Karpas-422 (cell line): ENCODE results near the gene IL17D. TPM values are rescaled to one million over a fixed set of nuclear protein-coding genes. Genes with fewer than 3 reads are reported as not detected.

ENCODE experiments used
- DNase-seq: peaks from one replicate; pipeline ENCODE4 v3.0.0-alpha.2; 2015
- H2AFZ ChIP-seq: fragments of 200-600 bp; sonication (generic); 2 replicates; pipeline ENCODE4 v1.6.1; 2014; ENCODE audit warnings: antibody characterized with exemption, low read length, mixed read lengths
- H3K27ac ChIP-seq: fragments of 200-600 bp; sonication (generic); 2 replicates; pipeline ENCODE4 v1.5.1; 2014; ENCODE audit warnings: mild to moderate bottlenecking, low read length, moderate library complexity
- H3K27me3 ChIP-seq: fragments of 200-600 bp; sonication (generic); 2 replicates; pipeline ENCODE4 v1.6.1; 2014; ENCODE audit warnings: low read length, mixed read lengths
- H3K36me3 ChIP-seq: fragments of 200-600 bp; sonication (generic); 2 replicates; pipeline ENCODE4 v1.6.1; 2014; ENCODE audit warnings: low read length, mixed read lengths; ENCODE audit not compliant: insufficient read depth
- H3K4me1 ChIP-seq: fragments of 200-600 bp; sonication (generic); 2 replicates; pipeline ENCODE4 v1.6.1; 2014; ENCODE audit warnings: mild to moderate bottlenecking, low read length, mixed read lengths
- H3K4me2 ChIP-seq: fragments of 200-600 bp; sonication (generic); 2 replicates; pipeline ENCODE4 v1.6.1; 2014; ENCODE audit warnings: low read length, low read depth, mild to moderate bottlenecking; ENCODE audit not compliant: poor library complexity, severe bottlenecking
- H3K4me3 ChIP-seq: fragments of 200-600 bp; sonication (generic); 2 replicates; pipeline ENCODE4 v1.5.1; 2014; ENCODE audit warnings: mild to moderate bottlenecking, antibody characterized with exemption, low read length, mixed read lengths
- H3K79me2 ChIP-seq: fragments of 200-600 bp; sonication (generic); 2 replicates; pipeline ENCODE4 v1.6.1; 2014; ENCODE audit warnings: mild to moderate bottlenecking, low read length, mixed read lengths
- H3K9ac ChIP-seq: fragments of 200-600 bp; sonication (generic); 2 replicates; pipeline ENCODE4 v1.6.0; 2014; ENCODE audit warnings: low read length
- H3K9me2 ChIP-seq: fragments of 200-600 bp; sonication (generic), shearing (Covaris generic); replicated peaks from 2 replicates; pipeline ENCODE4 v1.6.0; 2014; ENCODE audit warnings: mild to moderate bottlenecking, low read length, moderate library complexity; ENCODE audit not compliant: insufficient read depth
- H3K9me3 ChIP-seq: fragments of 300-700, 200-600 bp; sonication (generic); 2 replicates; pipeline ENCODE4 v1.6.1; 2014; ENCODE audit warnings: low read length, mixed read lengths
- H4K20me1 ChIP-seq: fragments of 200-600 bp; sonication (generic); 2 replicates; pipeline ENCODE4 v1.6.1; 2014; ENCODE audit warnings: mild to moderate bottlenecking, antibody characterized with exemption, low read length, low read depth; ENCODE audit not compliant: insufficient read depth
- total RNA-seq: library from RNA; depleted of rRNA; stranded (reverse); fragments of >200 nt; shearing (Covaris generic); gene quantifications from 2 replicates; pipeline ENCODE4 v1.2.3, GENCODE V29; 2014; ENCODE audit warnings: low replicate concordance

IL17D gene
- total RNA-seq, 1 experiment from 2014 or later: not detected

DNA sequence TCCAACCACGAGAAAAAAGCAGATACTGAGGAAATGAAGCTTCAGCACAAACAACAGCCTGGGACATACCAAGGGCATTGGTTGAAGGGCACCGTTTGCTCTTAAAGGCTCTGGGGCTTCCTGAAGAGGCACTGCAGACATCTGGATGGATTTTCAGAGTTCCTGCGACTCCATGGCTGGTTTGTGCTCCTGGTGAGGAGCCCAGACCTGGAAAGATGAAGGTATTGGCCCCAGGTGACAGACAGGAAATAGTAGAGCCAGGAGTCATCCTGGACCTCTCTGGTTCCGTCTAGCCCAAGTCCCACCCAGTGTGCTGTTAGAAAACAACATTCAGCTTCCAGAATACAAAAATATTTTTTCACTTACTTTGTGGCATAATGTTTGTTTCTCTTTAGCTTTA is 6.3 kb downstream of the IL17D start:
- H3K9me3 ChIP-seq: no peaks in the 10 kb centered on the region
- peaks cover 3% of the 10 kb centered on the region; the same call in 1 of the 2 replicates for H3K27me3 ChIP-seq
- no peak overlapping the region for H3K4me3 ChIP-seq
- no peaks in the 10 kb centered on the region for H3K36me3 ChIP-seq
- H4K20me1 ChIP-seq: no peaks in the 10 kb centered on the region
- H3K4me2 ChIP-seq: no peak overlapping the region
- H3K79me2 ChIP-seq: no peaks in the 10 kb centered on the region
- no peak overlapping the region for H3K9ac ChIP-seq
- no peaks in the 10 kb centered on the region for H3K9me2 ChIP-seq
- H2AFZ ChIP-seq: no peak overlapping the region
- peaks cover 5% of the 10 kb centered on the region; the same call in 1 of the 2 replicates for H3K4me1 ChIP-seq
- H3K27ac ChIP-seq: no peak overlapping the region
- no peak for DNase-seq

DNA sequence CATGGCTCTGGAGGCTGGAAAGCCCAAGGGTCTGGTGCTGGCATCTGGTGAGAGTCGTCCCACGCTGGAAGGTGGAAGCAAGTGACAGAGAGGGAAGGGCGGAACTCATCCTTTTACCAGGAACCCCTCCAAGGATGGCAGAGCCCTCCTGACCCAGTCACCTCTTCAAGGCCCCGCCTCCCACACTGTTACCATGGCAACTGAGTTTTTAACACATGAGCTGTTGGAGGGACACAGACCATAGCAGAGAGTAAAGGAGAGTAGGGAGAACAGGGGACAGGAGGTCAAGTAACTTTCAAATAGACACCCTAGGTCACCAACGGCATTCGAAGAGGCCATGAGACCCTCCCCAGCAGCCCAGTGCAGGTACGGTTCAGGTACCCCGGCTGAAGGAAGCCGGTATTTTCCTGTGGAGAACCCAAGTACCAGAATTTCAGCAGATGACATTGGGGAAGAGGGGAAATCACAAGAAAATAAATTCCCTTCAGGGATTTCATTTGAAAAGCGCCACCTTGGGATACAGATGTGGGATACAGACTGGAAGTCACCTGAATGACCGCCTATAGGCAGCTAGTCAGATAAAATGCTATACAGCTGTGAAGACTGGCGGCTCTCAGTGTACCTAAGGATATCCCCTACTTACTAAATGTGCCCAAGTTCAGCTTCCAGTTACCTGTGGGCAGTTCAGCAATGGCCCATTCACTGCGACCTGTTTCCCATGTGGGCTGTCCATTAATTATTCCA is 8.0 kb downstream of the IL17D start:
- Histone ChIP-seq H3K4me2 (no peak overlapping the region), H4K20me1 (no peaks in the 10 kb centered on the region)
- DNase-seq: peak; percentile 62

DNA sequence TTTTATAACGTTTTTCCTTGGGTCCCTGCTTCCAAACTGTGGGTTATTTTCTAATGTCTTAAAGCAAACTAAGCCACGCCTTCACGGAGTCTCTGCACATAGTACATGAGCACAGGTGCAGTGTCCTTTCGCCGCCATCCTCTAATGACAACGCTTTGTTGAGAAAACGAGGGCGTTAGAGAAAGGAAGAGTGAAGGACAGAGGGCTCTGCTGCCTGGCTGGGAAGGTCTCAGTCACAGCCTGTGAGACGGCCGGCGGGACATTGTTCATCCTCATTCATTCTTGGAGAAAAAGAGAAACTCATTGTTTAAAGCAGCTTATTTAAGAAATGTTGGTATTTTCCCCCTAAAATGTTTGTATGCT is 9.5 kb downstream of the IL17D start:
- Histone ChIP-seq H3K79me2 (no peaks in the 10 kb centered on the region), H3K27ac (no peak overlapping the region), H3K9me2 (no peaks in the 10 kb centered on the region), H3K4me3 (no peak overlapping the region), H3K9ac (no peak overlapping the region), H4K20me1 (no peaks in the 10 kb centered on the region), H3K4me2 (peak overlapping the region; percentile 5), H2AFZ (peak overlapping the region; percentile 75), H3K36me3 (no peaks in the 10 kb centered on the region), H3K27me3 (peaks cover 3% of the 10 kb centered on the region; the same call in 1 of the 2 replicates), H3K4me1 (peaks cover 5% of the 10 kb centered on the region; the same call in 1 of the 2 replicates), H3K9me3 (no peaks in the 10 kb centered on the region)
- DNase-seq: no peak

More for the DNA sequence above, 8.0 kb downstream of the IL17D start:
- H3K9me3 ChIP-seq: no peaks in the 10 kb centered on the region
- no peak overlapping the region for H3K27ac ChIP-seq
- H3K27me3 ChIP-seq: peaks cover 3% of the 10 kb centered on the region; the same call in 1 of the 2 replicates
- no peaks in the 10 kb centered on the region for H3K79me2 ChIP-seq
- no peaks in the 10 kb centered on the region for H3K36me3 ChIP-seq
- no peaks in the 10 kb centered on the region for H3K9me2 ChIP-seq
- no peak overlapping the region for H3K9ac ChIP-seq
- no peak overlapping the region for H2AFZ ChIP-seq
- no peak overlapping the region for H3K4me3 ChIP-seq
- H3K4me1 ChIP-seq: peaks cover 5% of the 10 kb centered on the region; the same call in 1 of the 2 replicates

DNA sequence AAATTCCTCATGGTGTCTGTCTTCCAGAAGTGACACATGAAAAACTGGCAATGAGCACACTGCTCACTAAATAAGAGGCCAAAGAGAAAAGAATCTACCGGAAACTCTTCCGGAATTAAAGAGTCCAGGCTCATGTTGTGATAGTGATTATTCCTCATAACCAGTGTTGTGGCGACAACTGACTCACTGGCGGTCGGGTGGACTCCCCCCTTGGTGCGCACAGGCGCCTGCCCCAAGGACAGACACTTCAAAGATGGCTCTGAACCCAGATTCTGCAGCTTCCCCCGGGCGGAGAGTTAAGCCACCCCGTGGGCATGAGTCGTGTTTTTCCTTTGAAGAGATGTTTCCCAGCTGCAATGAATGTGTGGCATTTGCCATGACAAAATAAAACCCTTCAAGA is 10.3 kb downstream of the IL17D start:
- H3K4me1 ChIP-seq: peaks cover 5% of the 10 kb centered on the region; the same call in 1 of the 2 replicates
- H3K79me2 ChIP-seq: no peaks in the 10 kb centered on the region
- no peak overlapping the region for H2AFZ ChIP-seq
- H4K20me1 ChIP-seq: no peaks in the 10 kb centered on the region
- no peak overlapping the region for H3K27ac ChIP-seq
- H3K4me2 ChIP-seq: no peak overlapping the region
- no peaks in the 10 kb centered on the region for H3K9me2 ChIP-seq
- no peaks in the 10 kb centered on the region for H3K9me3 ChIP-seq
- DNase-seq: no peak
- H3K9ac ChIP-seq: no peak overlapping the region
- peaks cover 3% of the 10 kb centered on the region; the same call in 1 of the 2 replicates for H3K27me3 ChIP-seq
- no peaks in the 10 kb centered on the region for H3K36me3 ChIP-seq
- H3K4me3 ChIP-seq: no peak overlapping the region

DNA sequence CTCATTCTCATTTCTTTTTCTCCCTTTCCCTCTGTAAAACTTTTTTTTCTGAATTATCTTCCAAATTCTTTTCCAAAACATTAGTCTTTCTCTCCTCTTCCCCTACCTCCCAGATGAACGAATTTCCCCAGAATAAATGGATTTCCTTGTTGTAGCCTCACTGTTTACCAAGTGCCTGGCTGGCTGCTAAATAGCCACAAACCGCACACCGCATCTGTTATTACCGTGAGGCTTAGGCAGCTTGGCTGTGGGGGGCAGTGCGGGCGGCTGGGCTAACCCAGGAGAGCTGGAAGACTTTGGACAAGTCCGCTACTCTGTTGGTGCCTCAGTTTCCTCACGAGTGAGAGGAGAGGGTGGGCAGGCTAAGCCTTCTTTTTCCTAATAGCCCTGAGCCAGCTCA is 10.7 kb downstream of the IL17D start:
- no peak overlapping the region for H3K4me2 ChIP-seq
- H3K4me1 ChIP-seq: peaks cover 5% of the 10 kb centered on the region; the same call in 1 of the 2 replicates
- H3K9me2 ChIP-seq: no peaks in the 10 kb centered on the region
- H3K27me3 ChIP-seq: peaks cover 3% of the 10 kb centered on the region; the same call in 1 of the 2 replicates
- no peak overlapping the region for H3K9ac ChIP-seq
- DNase-seq: no peak
- no peak overlapping the region for H3K4me3 ChIP-seq
- H2AFZ ChIP-seq: no peak overlapping the region
- H3K27ac ChIP-seq: no peak overlapping the region
- H3K9me3 ChIP-seq: no peaks in the 10 kb centered on the region
- no peaks in the 10 kb centered on the region for H3K79me2 ChIP-seq
- H4K20me1 ChIP-seq: no peaks in the 10 kb centered on the region
- no peaks in the 10 kb centered on the region for H3K36me3 ChIP-seq

DNA sequence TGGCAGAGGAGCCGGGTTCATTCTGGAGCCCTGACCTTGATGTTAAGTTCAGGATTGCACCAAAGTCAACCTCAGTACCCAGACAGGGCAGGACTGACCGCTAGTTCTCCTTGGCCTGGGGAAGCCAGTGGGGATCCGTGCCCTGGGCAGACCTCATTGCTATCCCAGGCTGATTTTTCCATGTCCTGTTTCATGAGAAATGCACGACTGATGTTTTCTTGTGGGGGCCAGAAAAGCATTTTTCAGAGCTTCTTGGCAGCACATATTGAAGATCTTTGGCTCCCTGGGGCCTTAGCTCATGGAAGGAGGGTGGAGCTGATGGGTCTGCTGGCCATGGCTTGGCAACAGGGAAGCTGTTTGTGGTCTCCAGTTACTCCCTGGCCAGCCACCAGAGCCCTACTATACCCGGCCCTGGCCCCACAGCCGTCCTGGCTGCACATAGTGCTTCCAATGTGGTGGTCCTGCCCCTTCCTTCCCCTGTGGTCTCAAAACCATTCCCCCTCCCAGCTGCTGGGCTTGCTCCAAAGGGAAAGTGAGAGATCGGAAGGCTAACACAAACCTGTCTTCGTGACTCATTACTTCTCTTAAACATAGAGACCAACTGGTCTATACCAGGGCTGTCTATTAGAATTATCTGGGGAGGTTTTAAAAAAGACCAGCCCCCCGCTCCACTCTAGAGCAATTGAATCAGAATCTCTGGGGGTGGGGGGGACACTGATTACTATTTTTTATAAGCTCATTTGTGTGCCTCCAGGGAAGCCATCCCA is 11.2 kb downstream of the IL17D start:
- Histone ChIP-seq H2AFZ (no peak overlapping the region), H4K20me1 (no peaks in the 10 kb centered on the region), H3K9me2 (no peaks in the 10 kb centered on the region), H3K79me2 (no peaks in the 10 kb centered on the region), H3K4me2 (no peak overlapping the region), H3K27ac (no peak overlapping the region), H3K4me1 (peaks cover 5% of the 10 kb centered on the region; the same call in 1 of the 2 replicates), H3K9ac (no peak overlapping the region), H3K36me3 (no peaks in the 10 kb centered on the region), H3K4me3 (no peak overlapping the region), H3K27me3 (peaks cover 3% of the 10 kb centered on the region; the same call in 1 of the 2 replicates), H3K9me3 (no peaks in the 10 kb centered on the region)
- no peak for DNase-seq

DNA sequence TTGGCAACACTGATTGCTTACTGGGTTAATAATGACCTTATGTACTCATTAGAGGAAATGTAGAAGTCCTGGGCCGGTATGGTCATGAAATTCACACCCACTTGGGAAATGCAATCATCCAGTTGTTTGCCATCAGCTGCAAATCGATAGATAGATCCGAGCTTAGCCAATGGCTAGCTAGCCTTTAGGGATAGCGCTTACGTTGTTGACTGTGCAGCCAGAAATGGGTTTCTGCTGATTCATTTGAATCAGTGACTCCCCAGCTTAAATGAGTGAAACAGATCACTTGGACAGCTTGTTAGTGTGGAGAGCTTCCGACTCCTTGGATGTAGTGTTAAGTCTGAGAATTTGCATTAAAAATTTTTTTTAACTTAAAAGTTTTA is 11.8 kb downstream of the IL17D start:
- Histone ChIP-seq H3K36me3 (no peaks in the 10 kb centered on the region), H3K4me2 (no peak overlapping the region), H3K79me2 (no peaks in the 10 kb centered on the region), H3K9me2 (no peaks in the 10 kb centered on the region), H3K9ac (no peak overlapping the region), H2AFZ (no peak overlapping the region), H3K27me3 (peaks cover 3% of the 10 kb centered on the region; the same call in 1 of the 2 replicates), H3K4me1 (peaks cover 5% of the 10 kb centered on the region; the same call in 1 of the 2 replicates), H3K27ac (no peak overlapping the region), H3K4me3 (no peak overlapping the region), H4K20me1 (no peaks in the 10 kb centered on the region), H3K9me3 (no peaks in the 10 kb centered on the region)
- DNase-seq: no peak

DNA sequence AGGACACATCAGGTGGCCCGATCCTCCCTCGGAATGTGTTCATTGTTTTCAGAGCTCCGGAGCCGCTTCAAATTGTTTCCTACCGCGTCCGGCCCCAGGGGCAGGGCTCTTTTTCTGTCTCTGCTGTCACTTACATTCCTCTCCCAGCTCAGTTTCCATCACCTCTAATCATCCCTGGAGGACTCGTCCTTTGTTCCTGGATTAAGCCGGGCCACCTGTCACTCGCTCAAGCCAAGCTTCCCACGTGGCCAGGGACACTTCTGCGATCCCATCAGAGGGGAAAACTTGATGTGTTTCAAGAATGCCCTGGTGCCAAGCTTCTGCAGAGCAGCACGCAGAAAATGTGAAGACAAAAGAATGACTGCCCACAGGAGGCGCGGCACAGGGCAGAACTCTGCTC is 13.5 kb downstream of the IL17D start:
- no peak for DNase-seq
- no peak overlapping the region for H3K9ac ChIP-seq
- H3K27ac ChIP-seq: no peak overlapping the region
- no peak overlapping the region for H3K4me3 ChIP-seq
- no peak overlapping the region for H2AFZ ChIP-seq
- H3K36me3 ChIP-seq: no peaks in the 10 kb centered on the region
- no peak overlapping the region for H3K4me2 ChIP-seq
- peaks cover 5% of the 10 kb centered on the region; the same call in 1 of the 2 replicates for H3K4me1 ChIP-seq
- no peaks in the 10 kb centered on the region for H3K79me2 ChIP-seq
- H4K20me1 ChIP-seq: no peaks in the 10 kb centered on the region
- H3K9me3 ChIP-seq: no peaks in the 10 kb centered on the region
- H3K9me2 ChIP-seq: no peaks in the 10 kb centered on the region
- peaks cover 3% of the 10 kb centered on the region; the same call in 1 of the 2 replicates for H3K27me3 ChIP-seq
